ENCODE measurements around the gene BBX. TPM values are rescaled to one million over a fixed set of nuclear protein-coding genes. Genes with fewer than 3 reads are reported as not detected.

Gene BBX
- total RNA-seq, 1 donor from 2014 or later: 62.3 TPM

- Histone ChIP-seq H3K36me3 (no peaks in the 10 kb centered on the region), H3K4me3 (no peak overlapping the region), H3K27me3 (no peaks in the 10 kb centered on the region), H3K27ac (no peak overlapping the region), H3K4me1 (no peaks in the 10 kb centered on the region), H3K9me3 (no peaks in the 10 kb centered on the region)
- intact Hi-C loops (cut with DNase I): no loop called here
- no peak for TF ChIP-seq CTCF (IDR thresholded peaks at IDR 0.05)
- DNase-seq (no peak), ATAC-seq (no peak)
These were observed 176.9 kb downstream of the BBX start for GRCh38 chr3:107699682-107700081.

GRCh38 chr3:107701299-107701698 is 178.5 kb downstream of the BBX start:
- Histone ChIP-seq H3K4me1 (no peaks in the 10 kb centered on the region), H3K27ac (no peak overlapping the region), H3K9me3 (no peaks in the 10 kb centered on the region), H3K36me3 (no peaks in the 10 kb centered on the region), H3K27me3 (no peaks in the 10 kb centered on the region), H3K4me3 (no peak overlapping the region)
- DNase-seq (no peak), ATAC-seq (no peak)
- no peak for TF ChIP-seq CTCF (IDR thresholded peaks at IDR 0.05)
- intact Hi-C loops (cut with DNase I): no loop called here

- TF ChIP-seq CTCF (IDR thresholded peaks at IDR 0.05): no peak
- ATAC-seq (no peak), DNase-seq (no peak)
- Histone ChIP-seq H3K4me1 (no peaks in the 10 kb centered on the region), H3K36me3 (no peaks in the 10 kb centered on the region), H3K9me3 (no peaks in the 10 kb centered on the region), H3K27me3 (no peaks in the 10 kb centered on the region), H3K4me3 (no peak overlapping the region), H3K27ac (no peak overlapping the region)
- intact Hi-C loops (cut with DNase I): no loop called here
These were observed 181.7 kb downstream of the BBX start for GRCh38 chr3:107704477-107704876.

DNA sequence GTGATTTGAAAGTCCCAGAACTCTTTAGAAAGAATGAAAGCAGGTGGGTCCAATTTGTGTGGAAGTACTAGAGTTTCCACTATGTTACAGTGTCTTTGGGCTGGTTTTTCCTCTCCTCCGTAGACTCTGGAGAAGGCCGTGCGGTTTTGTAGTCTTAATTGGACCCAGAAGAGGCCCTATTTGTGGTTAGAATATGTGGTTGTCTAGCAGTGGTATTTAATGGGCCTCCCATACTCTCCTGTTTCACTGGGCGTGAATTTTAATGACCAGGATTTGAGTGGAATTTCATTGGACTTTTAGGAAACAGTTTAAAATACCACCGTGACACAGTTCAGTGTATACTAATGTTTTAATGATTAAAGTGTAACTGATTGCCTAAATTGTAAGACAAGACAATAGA is 182.3 kb downstream of the BBX start:
- Histone ChIP-seq H3K4me3 (no peak overlapping the region), H3K9me3 (no peaks in the 10 kb centered on the region), H3K4me1 (no peaks in the 10 kb centered on the region), H3K27ac (no peak overlapping the region), H3K27me3 (no peaks in the 10 kb centered on the region), H3K36me3 (no peaks in the 10 kb centered on the region)
- intact Hi-C loops (cut with DNase I): no loop called here
- ATAC-seq (no peak), DNase-seq (no peak)
- no peak for TF ChIP-seq CTCF (IDR thresholded peaks at IDR 0.05)

DNA sequence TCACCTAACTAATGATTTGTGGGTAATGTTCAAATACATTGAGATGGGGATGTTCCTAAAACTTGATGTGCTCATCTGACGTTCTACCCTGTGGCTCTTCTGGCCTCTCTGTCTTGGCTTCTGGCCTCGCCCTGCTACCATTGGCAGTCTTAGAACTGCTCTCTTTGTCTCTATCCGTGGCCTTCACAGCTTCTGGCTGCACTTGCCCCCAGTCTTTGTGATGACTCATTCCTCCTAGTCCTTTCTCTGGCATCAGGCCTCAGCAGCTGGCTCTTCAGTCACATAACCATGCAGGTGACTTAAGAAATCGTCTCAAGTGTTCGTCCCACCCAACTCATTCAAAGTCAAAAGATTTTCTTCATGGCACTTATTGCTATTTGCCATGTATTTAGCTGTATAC is 188.1 kb downstream of the BBX start:
- no peak for TF ChIP-seq CTCF (IDR thresholded peaks at IDR 0.05)
- no peak overlapping the region for H3K27ac ChIP-seq
- peaks cover 4% of the 10 kb centered on the region for H3K36me3 ChIP-seq
- no peaks in the 10 kb centered on the region for H3K4me1 ChIP-seq
- no peaks in the 10 kb centered on the region for H3K27me3 ChIP-seq
- DNase-seq (peak; percentile 65), ATAC-seq (peak; percentile 85)
- intact Hi-C loops (cut with DNase I): no loop called here
- no peak overlapping the region for H3K4me3 ChIP-seq
- no peaks in the 10 kb centered on the region for H3K9me3 ChIP-seq

DNA sequence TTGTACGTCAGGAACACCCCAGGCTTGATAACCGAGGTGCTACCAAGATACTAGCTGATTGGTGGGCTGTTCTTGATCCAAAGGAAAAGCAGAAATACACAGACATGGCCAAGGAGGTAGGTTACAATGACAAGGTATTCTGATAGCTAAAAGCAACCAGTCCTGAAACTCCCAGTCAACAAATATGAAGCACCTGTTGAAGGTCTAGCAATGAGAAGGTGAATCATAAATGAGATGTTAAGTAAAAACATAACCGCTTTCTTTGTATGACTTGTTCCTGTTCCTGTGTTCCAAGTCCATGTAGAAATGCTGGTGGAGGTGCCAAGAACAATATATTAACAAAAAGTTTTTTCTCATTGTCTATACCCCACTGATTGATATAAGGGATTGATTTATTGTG is 194.0 kb downstream of the BBX start:
- TF ChIP-seq CTCF (IDR thresholded peaks at IDR 0.05): no peak
- no peak for ATAC-seq

More for the DNA sequence above, 194.0 kb downstream of the BBX start:
- Histone ChIP-seq H3K36me3 (peaks cover 8% of the 10 kb centered on the region), H3K27ac (no peak overlapping the region), H3K4me3 (no peak overlapping the region), H3K9me3 (no peaks in the 10 kb centered on the region), H3K27me3 (no peaks in the 10 kb centered on the region), H3K4me1 (no peaks in the 10 kb centered on the region)
- intact Hi-C loops (cut with DNase I): no loop called here
- no peak for DNase-seq
